Lung (tissue), 12 donors: Measurements from ENCODE around the gene TXNRD2. TPM values are rescaled to one million over a fixed set of nuclear protein-coding genes. Genes with fewer than 3 reads are reported as not detected.
A peak's percentile ranks its signal among the peaks of the same experiment; 100 is the strongest.

ENCODE experiments used
- ATAC-seq: fragments of 200-7000 bp; cut with Tn5 transposase; one replicate; pipeline ENCODE4 v1.9.1; 2020; ENCODE audit warnings: moderate number of reproducible peaks; ENCODE audit not compliant: insufficient read depth, low FRiP score
- DNase-seq, 3 donors: peaks; one replicate each; pipeline ENCODE4 v3.0.0-alpha.2; 2013 to 2017
- H3K27ac ChIP-seq, 2 donors: one replicate each; pipeline ENCODE4 v1.5.1; 2013; ENCODE audit warnings: mild to moderate bottlenecking in 2 of 2, moderate library complexity in 2 of 2, control low read depth in 1 of 2, inconsistent platforms in 1 of 2, low read depth in 1 of 2, low read length in 1 of 2
- H3K27me3 ChIP-seq, 3 donors: one replicate each; pipeline ENCODE4 v1.5.1; 2013; ENCODE audit warnings: low read length in 2 of 3; ENCODE audit not compliant: control insufficient read depth in 3 of 3, insufficient read depth in 3 of 3
- H3K36me3 ChIP-seq, 4 donors: one replicate each; pipeline ENCODE4 v1.5.1; 2013; ENCODE audit warnings: low read length in 4 of 4, mild to moderate bottlenecking in 1 of 4, moderate library complexity in 1 of 4; ENCODE audit not compliant: control insufficient read depth in 4 of 4, insufficient read depth in 4 of 4
- H3K4me1 ChIP-seq, 5 donors: one replicate each; pipeline ENCODE4 v1.5.1; 2013; ENCODE audit warnings: low read length in 5 of 5, mild to moderate bottlenecking in 2 of 5, moderate library complexity in 1 of 5; ENCODE audit not compliant: control insufficient read depth in 5 of 5, insufficient read depth in 5 of 5
- H3K4me3 ChIP-seq: one replicate; pipeline ENCODE4 v1.5.1; 2013; ENCODE audit warnings: mild to moderate bottlenecking, control low read depth, moderate library complexity
- H3K9ac ChIP-seq, 2 donors: one replicate each; pipeline ENCODE4 v1.5.1; 2013; ENCODE audit warnings: low read length in 2 of 2, control low read depth in 1 of 2; ENCODE audit not compliant: insufficient read depth in 1 of 2
- H3K9me3 ChIP-seq, 4 donors: one replicate each; pipeline ENCODE4 v1.5.1; 2013; ENCODE audit warnings: low read length in 3 of 4, mild to moderate bottlenecking in 1 of 4, moderate library complexity in 1 of 4; ENCODE audit not compliant: control insufficient read depth in 4 of 4, insufficient read depth in 3 of 4
- WGBS, 2 donors: extraction: QIAGEN DNeasy Blood & Tissue Kit; methylation state at CpG; one replicate each; pipeline ENCODE4 v1.1.7; 2013; 5-methylcytosine and 5-hydroxymethylcytosine counted together
- polyA plus RNA-seq, 2 donors: library from polyadenylated mRNA; stranded (reverse); fragments of 200-250 nt; gene quantifications; one replicate each; pipeline ENCODE4 v1.2.1, GENCODE V29; 2013
- total RNA-seq, 2 donors: library from RNA; depleted of rRNA in 1 of 2; stranded (reverse); fragments of >200 nt in 1 of 2; gene quantifications; one replicate each; pipeline ENCODE4 v1.2.1, GENCODE V29; 2014 to 2021
- TF ChIP-seq, protein P1 (sequence below): IDR thresholded peaks from 2 replicates; pipeline ENCODE4 v1.5.1; 2012; ENCODE audit warnings: mild to moderate bottlenecking; ENCODE audit errors: control extremely low read depth, extremely low read depth
- donor health status: control.
- donor health status: control.
- donor health status: Bipolar disorder and iron deficiency.
- donor health status: healthy.
- donor health status: DM: yes; HTN: yes; CAD: no.

The TXNRD2 gene
- total and polyA plus RNA-seq, 4 donors, result 20.3 to 59.2 (median 32.2) TPM

DNA sequence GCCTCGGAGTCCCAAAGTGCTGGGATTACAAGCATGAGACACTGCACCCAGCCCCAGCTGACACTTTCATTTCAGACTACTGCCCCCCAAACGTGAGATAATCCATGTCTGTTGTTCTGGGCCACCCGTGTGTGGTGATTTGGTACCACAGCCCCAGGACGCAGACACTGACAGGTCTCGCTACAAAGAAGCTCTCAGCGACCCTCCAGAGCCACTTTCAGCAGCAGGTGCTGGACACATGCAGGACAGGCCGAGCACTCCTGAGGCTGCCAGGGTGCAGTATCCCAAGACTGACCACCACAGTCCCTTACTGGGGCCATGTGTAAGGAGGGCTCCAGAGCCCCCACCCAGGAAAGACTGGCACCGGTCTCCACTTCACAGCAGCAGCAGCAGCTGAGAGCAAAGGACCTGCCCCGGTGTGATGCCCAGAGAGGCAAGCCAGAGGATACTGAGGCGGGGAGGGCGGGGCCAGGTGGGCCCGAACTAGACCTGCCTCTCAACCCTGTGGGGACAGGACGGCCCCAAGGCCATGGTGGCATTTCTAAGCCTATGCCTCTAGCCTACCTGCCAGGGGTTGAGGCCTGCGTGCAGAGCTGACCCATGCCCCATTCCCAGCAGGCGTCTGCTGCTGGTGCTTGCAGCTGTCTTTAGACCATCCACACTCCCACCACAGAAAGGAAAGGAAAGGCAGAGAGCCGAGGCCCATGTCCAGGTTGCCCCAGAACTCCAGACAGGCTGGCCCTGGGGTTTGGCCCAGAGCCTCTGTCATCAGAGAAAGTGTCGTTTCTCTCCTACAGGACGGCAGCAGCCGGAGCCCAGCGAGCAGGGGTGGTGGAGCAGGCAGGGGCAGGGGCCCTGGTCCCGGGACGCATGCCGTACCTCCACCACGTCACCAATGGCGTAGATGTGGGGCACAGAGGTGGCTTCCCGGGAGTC, 58.9 kb downstream of the TXNRD2 start:
- no peak overlapping the region for H3K9ac ChIP-seq
- DNase-seq, result peak in 1 of 3 donors; percentile 10

DNA sequence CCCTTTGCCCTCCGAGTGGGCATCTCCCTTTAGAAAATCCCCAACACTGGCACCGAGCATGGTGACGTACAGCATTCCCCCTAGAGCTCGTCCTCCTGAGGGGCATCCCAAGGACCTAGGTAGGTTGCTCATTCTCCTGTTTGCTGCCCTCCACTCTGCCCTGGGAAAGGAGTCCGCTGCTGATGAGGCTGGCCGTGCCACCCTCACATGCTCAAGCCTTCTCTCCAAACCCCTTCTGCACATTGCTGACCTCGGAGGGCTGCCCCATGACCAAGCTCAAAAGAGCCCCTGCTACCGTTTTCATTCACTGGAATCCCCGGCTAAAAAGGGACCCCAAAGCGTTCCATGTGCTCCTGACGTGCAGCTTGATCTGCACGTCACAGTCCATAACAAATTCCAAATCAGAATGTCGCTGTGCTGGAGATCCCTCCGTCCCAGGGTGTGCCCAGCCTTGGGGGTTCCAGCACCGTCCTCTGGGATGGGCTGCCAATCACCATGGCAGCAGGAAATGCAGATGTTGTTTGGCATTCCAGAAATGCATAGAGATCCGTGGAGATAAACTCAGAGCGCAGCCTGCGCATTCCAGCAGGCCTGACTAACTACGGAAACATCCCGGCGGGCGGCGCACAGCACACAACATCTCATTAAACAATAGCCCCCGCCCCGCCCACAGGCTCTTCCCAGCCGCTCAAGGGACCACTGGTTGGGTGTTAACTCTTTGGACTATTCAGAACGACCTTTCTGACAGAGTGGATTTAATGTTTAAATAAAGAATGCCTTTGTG, 60.6 kb downstream of the TXNRD2 start:
- H3K9ac ChIP-seq, result no peak overlapping the region
- no peaks in the 10 kb centered on the region for H3K36me3 ChIP-seq
- ATAC-seq, result no peak
- H3K9me3 ChIP-seq, result no peaks in the 10 kb centered on the region
- TF ChIP-seq, protein P1, sequence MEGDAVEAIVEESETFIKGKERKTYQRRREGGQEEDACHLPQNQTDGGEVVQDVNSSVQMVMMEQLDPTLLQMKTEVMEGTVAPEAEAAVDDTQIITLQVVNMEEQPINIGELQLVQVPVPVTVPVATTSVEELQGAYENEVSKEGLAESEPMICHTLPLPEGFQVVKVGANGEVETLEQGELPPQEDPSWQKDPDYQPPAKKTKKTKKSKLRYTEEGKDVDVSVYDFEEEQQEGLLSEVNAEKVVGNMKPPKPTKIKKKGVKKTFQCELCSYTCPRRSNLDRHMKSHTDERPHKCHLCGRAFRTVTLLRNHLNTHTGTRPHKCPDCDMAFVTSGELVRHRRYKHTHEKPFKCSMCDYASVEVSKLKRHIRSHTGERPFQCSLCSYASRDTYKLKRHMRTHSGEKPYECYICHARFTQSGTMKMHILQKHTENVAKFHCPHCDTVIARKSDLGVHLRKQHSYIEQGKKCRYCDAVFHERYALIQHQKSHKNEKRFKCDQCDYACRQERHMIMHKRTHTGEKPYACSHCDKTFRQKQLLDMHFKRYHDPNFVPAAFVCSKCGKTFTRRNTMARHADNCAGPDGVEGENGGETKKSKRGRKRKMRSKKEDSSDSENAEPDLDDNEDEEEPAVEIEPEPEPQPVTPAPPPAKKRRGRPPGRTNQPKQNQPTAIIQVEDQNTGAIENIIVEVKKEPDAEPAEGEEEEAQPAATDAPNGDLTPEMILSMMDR, result no peak
- no peak overlapping the region for H3K4me3 ChIP-seq
- no peaks in the 10 kb centered on the region for H3K27me3 ChIP-seq
- H3K27ac ChIP-seq, result peak overlapping the region in 1 of 2 donors; percentile 34
- peak; percentile 78 to 86 (median 81) for DNase-seq
- 61 to 73% methylated on average over 27 of the region's 27 CpGs for WGBS, 2 donors
- peaks cover 0 to 16% (median 4%) of the 10 kb centered on the region in 5 donors for H3K4me1 ChIP-seq

More for the DNA sequence above, 58.9 kb downstream of the TXNRD2 start:
- no peak for ATAC-seq
- Histone ChIP-seq H3K4me3 (no peak overlapping the region), H3K27ac (no peak overlapping the region), H3K9me3 (no peaks in the 10 kb centered on the region), H3K4me1 (peaks cover 0 to 26% (median 4%) of the 10 kb centered on the region in 5 donors), H3K36me3 (no peaks in the 10 kb centered on the region), H3K27me3 (no peaks in the 10 kb centered on the region)
- 92 to 94% methylated on average over 26 of the region's 26 CpGs for WGBS, 2 donors
- TF ChIP-seq, protein P1, result no peak

DNA sequence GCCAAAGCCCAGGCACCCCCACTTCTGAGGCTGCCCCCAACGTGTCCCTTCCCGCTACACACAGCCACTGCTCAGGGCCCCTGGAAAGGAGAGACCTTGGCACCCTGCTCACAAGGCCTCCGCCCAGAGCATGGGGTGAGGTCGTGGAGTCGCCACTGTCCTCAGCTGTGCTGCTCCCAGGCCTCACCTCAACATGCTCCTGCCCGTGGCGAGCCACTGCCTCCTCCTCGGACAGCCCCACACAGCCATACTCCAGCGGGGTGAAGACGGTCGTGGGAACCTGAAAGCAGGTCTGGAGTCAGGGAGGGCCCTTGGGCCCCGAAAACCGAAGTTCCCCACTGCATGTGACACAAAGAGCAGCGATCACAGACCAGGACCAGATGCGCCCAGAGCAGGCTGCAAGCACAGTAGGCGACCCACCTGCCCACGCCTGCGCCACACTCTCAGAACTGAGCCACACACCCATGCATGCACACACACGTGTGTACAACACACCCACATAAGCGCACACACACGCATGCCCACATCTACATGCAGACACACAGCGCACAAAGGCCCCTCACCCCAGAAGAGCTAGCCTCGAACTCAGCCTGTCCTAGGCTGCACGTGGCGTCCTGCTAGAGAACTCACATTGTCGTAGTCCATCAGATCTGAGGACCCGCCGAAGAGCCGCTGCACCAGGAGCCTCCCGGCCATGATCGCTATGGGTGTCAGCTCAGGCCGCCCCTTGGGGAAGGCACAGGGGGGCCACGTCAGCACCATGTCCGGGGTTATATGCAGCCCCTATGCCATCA, 61.4 kb downstream of the TXNRD2 start:
- Histone ChIP-seq H3K9me3 (no peaks in the 10 kb centered on the region), H3K36me3 (peaks cover 0 to 3% (median 0%) of the 10 kb centered on the region in 4 donors), H3K4me3 (no peak overlapping the region), H3K9ac (no peak overlapping the region), H3K27me3 (no peaks in the 10 kb centered on the region), H3K27ac (peak overlapping the region in 1 of 2 donors; percentile 34), H3K4me1 (peaks cover 0 to 19% (median 4%) of the 10 kb centered on the region in 5 donors)
- 94 to 95% methylated on average over 34 of the region's 34 CpGs for WGBS, 2 donors
- DNase-seq (peak in 1 of 3 donors; percentile 11), ATAC-seq (no peak)
- TF ChIP-seq, protein P1, result no peak
